GM19395 (cell line): ENCODE measurements around the gene SCO2.

Source experiments
- ATAC-seq: cut with Tn5 transposase; IDR thresholded peaks from one replicate; pipeline ENCODE4 v1.9.1; 2021; ENCODE audit warnings: mild to moderate bottlenecking, moderate library complexity; ENCODE audit not compliant: unreplicated experiment

SCO2 gene

GRCh38 chr22:50503475-50504145 is 21.8 kb downstream of the SCO2 start:
- ATAC-seq: no peak

DNA sequence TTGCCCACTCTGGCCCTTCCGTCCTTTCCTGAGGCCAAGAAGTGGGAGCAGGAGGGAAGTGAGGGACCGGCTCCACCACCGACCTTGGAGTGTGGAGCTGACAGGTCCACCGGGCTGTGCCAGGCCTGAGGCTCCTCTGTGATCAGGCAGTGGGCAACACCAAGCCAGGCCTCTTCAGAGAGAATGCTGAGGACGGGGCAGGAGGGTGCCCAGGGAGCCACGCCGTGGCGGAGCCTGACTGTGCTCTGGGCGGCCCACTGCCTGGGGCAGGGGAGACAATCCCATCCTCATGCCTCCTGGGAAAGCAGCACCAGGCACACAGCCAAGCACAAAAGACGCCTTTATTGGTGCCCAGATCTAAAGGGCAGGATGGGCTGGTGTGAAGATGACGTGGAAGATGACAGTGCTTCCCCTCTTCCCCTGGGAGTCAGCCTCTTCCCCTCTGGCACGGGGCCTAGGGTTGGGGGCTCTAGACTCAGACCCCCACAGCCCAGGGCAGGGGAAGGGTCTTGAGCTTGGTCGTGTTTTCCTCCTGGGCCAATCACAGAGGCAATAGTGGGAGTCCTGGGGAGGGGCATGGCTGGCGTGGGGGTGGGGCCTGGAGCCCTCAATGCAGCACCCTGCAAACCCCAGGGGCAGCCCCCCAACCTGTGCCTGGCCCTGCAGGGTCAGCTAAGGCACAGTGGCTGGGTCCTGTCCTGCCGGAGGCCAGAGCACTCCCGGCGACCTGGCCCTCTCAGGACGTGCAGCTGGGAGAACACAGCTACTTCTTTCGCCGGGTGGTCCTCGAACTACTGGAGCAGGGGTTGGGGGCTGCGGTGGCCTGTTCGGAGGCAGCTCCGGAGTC is 22.5 kb downstream of the SCO2 start:
- no peak for ATAC-seq

DNA sequence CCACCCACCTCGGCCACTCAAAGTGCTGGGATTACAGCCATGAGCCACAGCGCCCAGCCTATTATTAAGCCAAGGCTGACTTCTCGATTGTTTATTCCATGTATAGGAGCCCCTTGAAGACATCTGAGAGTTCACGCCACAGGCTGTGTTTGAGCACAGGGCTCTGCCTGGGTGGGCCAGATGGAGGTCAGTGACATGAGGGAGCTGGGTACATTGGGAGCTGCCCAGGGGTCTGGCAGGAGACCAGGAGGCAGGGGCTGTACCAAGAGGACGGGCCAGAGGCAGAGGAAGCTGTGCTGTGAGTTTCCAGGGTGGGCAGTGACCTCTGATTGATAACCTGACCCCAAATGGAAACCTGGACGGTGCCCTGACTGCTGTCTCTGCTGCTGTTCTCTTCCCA is 23.3 kb downstream of the SCO2 start:
- ATAC-seq: no peak

DNA sequence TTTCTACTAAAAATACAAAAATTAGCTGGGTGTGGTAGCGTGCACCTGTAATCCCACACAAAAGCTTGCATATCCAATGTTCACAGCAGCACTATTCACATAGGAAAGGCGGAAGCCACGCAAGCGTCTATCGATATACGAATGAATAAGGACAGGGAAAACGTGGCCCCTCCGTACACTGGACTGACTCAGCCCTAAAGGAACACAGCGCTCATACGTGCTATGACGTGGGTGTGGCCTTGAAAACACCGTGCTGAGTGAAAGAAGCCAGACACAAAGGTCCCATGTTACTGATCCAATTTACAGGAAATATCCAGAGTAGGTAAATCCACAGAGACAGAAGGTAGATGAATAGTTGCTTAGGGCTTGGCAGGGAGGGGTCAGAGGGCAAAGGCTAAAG is 24.9 kb downstream of the SCO2 start:
- no peak for ATAC-seq

DNA sequence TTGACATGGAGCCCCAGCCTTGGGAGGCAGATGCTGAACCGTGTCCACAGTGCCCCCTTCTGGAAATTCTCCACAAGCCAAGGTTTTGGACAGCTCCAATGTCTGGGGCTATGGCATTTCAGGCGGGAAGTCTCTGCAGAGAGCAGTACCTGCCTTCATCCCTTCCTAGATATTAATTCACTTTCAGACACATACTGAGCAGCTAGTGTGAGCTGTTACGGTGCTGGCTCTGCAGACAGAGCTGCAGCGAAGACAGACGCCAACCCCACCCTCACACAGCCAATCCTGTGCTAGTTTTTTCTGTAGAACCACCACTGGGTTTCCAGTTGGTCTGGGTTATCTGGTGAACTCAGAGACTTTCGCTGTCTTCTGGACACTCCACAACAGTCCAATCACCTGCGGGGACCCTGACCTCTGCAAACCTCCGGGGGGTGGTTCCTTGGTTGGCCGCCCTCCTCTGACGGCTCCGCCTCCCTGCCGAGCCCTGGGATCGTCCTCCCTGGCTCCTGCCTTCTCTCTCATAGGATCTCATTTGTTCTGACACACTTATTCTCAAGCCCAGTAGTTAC is 27.0 kb downstream of the SCO2 start:
- no peak for ATAC-seq

DNA sequence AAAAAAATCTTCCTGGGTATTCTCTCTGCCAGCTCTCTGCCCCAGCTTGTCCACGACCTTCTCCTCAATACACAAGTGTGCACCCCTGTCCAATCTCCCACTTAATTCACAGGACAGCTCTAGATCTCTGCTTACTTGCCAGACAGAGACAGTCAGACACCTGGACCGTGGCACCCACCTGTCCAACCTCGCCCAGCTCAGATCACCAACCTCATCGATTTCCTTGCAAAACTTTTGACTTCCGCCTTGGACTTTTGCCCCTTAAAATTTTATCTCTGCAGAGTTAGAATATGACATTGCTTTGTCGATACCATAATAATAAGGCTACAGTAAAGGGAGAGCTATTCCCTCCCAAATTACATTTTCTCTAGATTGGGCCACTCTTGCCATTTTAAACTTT is 28.3 kb downstream of the SCO2 start:
- no peak for ATAC-seq

- no peak for ATAC-seq
These were observed 34.7 kb downstream of the SCO2 start for GRCh38 chr22:50490531-50491308.

GRCh38 chr22:50489363-50490243 is 35.8 kb downstream of the SCO2 start:
- no peak for ATAC-seq

- no peak for ATAC-seq
These were observed 36.5 kb downstream of the SCO2 start for GRCh38 chr22:50488886-50489285.

DNA sequence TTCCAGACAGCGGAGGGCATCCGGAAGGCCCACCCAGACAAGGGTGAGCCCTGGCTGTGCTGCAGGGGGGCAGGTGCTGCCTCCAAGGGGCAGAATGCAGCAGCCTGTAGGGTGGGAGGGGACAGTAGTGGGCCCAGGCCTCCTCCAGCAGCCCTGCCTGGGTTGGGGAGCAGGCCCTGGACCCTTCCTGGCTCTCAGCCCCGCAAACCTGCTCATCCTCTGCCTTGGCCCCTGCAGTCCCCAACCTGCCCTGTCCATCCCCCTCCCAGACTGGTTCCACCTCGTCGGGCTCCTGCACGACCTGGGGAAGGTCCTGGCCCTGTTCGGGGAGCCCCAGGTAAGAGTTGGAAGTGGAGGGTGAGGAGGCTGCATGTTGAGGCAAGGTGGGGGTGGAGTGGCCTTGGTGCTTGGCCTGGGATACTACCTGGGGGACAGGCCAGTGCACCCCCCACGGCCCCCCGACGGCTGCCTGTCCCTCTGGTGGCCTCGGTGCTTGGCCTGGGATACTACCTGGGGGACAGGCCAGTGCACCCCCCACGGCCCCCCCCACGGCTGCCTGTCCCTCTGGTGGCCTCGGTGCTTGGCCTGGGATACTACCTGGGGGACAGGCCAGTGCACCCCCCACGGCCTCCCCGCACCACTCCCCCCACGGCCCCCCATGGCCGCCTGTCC is 37.3 kb downstream of the SCO2 start:
- ATAC-seq: no peak

DNA sequence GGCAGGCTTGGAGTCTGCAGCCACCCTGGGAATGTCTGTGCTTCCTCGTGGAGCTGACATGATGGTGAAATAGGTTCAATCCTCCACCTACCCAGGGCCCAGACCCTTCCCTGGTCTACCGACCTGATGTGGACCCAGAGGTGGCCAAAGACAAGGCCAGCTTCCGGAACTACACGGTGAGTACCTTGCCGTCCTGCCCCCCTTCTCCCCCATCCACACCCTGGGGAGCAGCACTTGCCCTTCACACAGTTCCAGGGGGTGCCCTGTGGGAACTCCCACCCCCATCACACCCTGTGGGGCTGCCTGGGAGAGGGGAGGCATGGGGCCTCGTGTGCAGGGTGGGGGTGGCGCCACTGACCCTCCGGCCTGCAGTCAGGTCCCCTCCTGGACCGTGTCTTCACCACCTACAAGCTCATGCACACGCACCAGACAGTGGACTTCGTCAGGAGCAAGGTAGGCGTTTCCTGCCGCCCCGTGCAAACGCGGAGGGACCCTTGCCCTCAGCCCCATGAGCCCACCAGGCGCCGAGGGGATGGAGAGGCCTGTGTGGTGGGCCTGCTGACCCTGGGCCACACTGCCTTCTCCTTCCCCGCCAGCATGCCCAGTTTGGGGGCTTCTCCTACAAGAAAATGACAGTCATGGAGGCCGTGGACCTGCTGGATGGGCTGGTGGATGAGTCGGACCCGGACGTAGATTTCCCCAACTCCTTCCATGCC is 38.0 kb downstream of the SCO2 start:
- ATAC-seq: no peak

DNA sequence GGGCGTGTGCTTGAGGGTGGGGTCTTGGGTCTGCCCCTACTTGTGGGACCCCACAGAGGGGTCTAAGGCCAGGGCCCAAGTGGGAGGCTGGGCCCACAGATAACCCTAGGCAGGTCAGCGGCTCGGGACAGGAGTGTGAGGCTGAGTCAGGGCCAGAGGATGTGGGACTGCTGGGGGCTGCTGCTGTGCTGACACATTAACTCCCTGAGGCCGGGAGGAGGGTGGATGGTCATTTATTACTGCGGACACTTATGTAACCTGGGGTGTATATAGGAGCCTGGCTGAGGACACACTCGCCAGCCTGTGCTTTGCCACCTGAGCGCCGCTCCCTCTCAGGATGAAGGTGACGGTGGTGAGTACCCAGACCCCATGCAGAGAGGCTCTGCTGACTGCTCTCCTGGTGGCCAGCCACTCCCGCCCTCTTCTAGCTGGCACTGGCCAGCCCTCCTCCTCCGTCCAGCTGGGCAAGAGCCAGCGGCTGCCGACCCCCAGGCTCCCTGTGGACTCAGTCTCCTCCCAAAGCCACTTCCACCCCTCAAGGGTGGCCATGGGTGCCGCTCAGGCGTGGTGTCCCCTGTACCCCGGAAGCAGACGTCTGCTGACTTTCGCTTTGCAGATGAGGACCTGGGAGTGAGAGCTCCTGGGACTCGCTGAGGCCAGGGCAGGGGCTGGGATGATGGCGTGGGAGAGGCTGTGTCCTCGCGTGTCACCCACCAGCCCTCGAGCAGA is 38.7 kb downstream of the SCO2 start, which contains the start of gene MIOX:
Gene MIOX, plus strand, starts transcription at position 299 of the 729 bp plus-strand sequence. Its CDS starts 39 bp downstream, at position 338.
- no peak for ATAC-seq

DNA sequence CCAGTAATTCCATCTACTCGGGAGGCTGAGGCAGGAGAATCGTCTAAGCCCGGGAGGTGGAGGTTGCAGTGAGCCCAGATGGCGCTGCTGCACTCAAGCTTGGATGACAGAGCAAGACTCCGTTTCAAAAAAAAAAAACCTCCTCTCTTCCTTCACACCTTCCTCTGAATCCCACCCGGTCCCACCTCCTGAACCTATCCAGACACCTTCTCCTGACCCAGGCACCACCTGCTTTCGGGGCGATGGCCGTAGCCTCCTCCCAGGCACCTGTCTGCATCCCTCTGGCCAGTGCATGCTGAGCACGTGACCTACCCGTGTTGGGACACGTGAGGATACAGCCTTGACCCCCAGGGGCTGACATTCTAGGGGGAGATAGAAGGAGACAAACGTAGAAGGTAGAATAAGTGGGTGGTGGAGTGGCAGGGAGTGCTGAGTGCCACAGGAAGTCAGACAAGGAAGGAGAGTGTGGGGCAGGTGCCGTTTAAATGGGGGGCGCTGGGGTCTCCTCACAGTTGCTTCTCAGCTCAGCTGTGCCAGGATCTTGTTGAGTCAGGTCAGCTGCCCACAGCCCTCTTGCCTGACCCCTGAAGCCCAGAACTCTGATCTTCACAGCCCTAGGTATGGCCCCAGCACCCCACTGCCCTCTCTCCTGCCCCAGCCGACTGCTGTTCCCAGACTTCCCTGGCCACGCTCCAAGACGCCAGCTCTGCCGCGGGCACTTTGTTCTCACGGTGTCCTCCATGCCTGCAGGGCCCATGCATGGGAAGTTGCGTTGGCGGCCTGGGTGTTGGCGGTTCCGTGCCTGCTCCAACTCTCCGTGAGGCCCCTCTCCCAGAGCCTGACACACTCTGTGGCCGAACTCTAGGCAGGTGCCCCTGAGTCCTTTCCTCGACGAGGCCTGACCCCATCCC is 39.9 kb downstream of the SCO2 start:
- ATAC-seq: no peak

DNA sequence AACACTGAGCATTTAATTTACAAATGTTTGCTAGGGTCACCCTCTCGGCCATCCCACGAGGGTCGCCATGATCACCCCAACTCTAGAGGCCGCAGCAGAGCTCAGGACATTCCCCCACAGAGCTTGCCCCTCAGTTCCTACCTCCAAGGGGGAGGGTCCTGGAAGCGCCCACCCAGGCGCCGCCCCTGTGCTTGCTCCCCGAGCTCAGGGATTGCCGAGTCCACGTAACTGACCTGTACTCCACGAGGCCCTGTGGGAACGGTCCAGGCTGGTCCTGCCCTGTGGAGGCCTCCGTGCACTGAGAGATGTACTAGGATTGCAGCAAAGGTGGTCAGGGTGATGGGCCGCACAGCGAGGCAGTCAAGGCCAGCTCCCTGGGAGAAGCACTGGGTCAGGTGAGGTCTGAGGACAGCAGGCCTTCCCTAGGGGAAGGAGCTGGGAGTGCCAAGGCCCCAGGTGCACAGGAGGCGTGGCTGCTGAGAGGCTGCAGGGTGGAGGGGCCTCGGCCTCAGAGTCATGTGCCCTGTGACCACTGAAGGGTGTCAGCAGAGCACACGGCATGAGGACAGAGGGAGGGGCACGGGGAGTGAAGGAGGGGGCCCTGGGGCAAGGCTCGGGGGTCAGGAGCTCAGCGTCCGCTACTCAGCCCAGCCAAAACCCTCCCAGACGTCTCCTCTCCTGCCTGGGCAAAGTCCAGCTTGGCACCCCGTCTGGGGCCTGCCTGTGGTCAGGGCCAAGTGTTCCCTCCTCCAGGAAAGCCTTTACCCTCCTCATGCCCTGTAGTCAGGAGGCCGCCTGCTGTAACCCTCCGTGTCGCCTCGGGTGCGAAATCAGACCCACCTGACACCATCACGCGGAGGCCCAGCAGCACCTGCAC is 41.2 kb downstream of the SCO2 start:
- ATAC-seq: no peak

DNA sequence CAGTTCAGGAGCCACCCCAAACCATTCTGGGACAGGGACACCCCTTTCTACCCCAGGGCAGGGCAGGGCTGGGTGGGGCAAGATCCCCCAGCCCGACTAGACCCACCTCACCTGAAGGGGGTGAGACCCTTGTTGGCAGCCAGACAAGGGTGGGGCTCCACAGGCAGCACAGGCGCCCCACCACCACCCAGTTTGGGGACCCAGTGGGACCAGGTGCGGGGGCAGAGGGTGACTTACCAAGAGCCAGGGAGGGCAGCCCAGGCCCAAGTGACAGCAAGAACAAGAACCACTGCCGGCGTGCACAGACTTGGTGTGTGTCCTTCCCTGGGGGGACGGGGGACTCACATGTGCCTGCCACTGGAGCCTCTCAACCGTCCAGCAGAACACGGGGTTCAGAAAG is 41.8 kb downstream of the SCO2 start:
- ATAC-seq: no peak

GRCh38 chr22:50483106-50483505 is 42.3 kb downstream of the SCO2 start:
- no peak for ATAC-seq
